HUDEP-2 (cell line): Measurements from ENCODE around the gene IQCK.
A peak's percentile ranks its signal among the peaks of the same experiment; 100 is the strongest.

Experiments used
- DNase-seq, 76 experiments: peaks; one replicate each; lab custom pipeline; 2025; ENCODE audit not compliant: unreplicated experiment in 76 of 76; lab: John Stamatoyannopoulos, UW

IQCK gene

DNA sequence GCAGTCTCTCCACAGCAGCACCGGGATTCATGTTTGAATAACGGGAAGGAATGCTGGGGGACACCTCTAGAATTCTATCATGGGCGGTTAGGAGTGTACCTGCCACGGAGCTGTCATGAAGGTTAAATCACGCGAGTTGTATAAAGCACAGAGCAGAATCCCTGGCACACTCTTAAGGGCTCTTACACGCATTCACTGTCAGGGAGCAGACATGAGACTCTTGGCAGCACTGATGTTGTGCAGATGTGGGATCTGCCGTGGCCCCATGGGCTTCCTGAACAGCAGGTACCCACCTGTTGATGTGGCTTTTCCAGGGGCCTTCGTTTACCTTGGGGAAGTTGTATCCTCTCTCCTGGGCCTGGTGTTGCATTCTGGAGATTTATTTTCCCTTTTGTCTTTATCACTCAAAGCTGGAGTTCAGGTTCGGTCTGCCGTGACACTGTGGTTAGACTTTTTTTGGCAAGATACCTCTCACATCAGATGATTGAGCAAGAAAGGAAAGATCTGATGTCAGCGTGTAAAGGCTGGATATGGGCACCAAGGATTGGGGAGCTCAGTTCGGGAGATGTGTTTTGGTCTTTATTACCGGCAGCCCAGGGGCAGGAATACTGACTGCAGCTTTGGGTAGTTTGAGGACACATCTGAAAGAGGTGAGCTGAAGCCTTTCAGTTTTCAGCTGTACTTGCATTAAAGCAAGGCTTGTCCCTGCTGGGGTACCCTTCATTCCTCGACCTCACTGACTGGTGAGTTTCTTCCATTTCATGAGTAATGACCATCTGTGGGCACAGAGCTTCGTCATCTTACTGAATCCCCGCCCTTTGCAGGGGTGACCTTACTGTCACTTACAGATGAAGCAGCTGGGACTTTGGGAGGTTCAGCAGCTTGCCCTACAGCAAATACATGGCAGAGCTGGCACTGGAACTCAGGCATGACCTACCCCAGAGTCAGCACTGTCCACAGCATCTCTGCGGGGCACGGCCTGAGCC lies 19.3 kb upstream of the IQCK start:
- peak in 1 of 76 experiments; percentile 2 for DNase-seq

DNA sequence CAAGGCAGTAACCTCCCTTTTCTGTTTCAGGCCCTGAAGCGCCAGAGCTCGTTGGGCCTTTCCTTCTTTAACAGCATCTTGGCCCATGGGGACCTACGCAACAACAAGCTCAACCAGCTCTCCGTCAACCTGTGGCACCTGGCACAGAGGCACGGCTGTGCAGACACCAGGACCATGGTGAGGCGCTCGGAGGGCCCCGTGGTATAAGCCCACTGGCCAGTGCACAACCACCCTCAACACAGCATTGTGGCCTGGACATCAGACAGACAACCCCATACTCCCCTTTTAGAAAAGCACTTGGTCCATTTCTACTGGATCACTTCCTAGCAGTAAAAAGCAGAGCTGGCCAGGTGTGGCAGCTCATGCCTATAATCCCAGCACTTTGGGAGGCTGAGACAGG lies 18.6 kb upstream of the IQCK start:
- DNase-seq, result no peak

DNA sequence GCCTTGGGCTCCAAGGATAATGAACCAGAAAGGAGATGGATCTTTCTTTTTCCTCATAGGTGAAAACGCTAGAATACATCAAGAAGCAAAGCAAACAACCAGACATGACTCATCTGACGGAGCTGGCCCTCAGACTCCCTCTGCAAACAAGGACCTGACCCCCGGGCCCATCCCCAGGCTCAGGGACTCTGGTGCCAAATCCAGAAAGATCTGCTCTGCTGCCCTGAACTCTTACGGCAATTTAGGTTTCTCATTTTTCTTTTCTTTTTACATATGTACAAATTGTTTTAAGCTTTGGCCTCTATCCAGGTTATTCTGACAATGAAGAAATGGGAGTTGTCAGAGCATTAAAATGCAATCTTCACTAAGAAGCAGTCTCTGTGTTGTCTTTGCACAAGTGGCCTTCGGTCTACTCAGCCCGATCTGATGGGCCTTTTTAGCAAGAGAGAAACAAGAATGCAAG lies 17.7 kb upstream of the IQCK start:
- DNase-seq, result no peak

DNA sequence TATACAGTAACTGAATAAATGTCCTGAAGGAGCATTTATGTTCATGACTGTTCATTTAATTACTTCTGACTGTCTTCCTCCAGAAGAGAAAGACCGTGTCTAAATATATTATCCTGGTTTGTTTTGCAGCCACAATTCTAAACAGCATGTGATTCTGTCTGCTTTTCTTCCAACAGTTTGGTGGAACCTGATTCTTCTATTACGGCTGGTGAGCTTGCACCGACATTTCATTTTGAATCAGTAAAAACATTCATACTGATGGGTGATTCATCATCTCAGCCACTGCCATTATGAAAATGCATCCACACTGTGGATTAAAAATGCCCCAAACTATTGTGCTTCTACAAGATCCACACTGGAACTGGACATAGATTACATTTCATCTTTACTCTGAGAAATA lies 17.0 kb upstream of the IQCK start:
- no peak for DNase-seq

DNA sequence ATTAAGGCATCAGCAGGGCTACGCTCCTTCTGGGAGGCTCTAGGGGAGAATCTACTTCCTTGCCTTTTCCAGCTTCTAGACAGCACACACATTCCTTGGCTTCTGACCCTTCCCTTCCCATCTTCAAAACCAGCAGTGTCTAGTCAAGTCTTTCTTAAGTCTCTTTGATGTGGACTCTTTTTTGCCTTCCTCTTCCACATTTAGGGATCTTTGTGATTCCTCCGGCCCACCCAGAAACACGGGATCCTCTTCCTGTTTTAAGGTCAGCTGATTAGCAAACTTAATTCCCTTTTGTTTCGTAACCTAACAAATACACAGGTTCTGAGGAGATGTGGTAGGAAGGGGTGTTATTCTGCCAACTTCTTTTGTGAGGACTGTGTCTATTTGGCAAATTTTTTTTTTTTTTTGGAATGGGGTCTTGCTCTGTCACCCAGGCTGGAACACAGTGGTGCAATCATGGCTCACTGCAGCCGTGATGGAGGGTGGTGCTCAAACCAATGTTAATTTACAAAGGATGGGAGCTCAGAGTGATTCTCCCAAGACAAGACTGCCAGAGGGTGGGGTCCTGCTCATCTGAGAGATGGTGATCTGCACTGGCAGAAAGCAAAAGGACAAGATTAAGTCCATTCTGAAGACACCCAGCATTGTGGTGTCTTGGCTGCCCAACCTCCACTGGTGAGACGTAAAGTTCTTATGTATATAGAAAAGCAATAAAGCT lies 14.7 kb upstream of the IQCK start:
- no peak for DNase-seq

DNA sequence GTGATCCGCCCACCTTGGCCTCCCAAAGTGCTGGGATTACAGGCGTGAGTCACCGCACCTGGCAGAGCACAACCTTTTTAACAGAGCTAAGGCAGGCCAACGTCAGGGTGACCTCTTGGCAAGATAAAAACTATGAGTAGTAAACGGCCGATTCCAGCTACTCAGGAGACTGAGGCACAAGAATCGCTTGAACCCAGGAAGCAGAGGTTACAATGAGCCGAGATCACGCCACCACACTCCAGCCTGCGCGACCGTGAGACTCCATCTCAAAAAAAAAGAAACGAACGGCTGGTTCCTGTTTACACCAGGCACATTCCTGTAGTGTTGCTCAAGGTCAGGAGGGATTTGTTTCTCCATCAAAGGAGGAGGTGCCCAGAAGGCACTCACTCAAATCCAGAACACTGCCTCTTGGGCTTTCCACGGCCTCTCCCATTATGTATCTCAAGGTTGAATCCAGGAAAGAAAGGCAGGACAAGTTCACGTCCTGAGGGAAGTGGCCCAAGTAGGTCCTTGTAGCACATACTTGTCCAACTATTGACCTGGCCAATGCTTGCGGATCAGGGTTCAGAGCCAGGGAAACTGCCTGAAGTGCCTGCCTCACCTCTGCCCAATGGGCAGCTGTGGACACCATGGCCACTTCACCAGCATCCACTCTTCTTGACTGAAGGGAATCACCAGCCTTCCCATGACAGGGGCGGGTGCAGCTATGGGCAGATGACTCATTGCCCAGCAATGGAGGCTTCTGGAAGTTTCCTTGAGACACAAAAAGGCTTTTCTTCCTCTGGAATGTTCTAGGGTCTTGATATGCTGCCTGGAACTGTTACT lies 13.5 kb upstream of the IQCK start:
- no peak for DNase-seq

DNA sequence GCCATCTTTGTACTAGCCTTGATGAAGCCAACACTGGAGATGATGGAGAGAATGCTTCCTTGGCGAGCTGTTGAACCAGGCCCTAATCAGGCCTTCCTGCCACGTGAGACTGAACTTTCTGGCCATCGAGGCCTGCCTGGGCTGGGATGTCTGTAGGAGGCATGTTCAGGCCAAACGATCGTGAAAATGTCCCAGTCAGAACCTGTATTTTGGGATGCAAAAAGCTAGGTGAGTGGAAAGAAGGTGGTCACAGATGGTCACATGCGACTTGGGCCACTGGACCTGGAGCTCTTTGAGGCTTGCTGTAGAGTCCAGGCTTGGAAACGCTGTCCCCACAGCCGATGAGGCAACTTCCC lies 12.9 kb upstream of the IQCK start:
- DNase-seq, result no peak

DNA sequence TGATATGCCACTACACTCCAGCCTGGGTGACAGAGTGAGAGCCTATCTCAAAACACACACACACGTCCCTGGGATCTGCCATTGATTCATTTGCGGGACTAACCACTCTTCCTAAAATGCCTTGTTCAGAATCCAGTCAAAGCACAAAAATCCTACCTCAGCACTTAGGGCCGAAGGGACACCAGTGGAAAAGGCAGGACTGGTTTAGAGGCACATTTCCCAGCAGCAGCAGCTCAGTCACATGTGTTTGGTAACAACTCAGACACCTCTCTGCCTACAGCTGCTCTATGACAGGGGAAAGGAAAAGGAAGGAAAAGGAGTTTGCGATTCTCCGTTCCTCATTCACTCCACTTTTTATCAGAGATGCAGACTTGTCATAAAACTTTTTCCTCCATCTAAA lies 12.2 kb upstream of the IQCK start:
- no peak for DNase-seq

DNA sequence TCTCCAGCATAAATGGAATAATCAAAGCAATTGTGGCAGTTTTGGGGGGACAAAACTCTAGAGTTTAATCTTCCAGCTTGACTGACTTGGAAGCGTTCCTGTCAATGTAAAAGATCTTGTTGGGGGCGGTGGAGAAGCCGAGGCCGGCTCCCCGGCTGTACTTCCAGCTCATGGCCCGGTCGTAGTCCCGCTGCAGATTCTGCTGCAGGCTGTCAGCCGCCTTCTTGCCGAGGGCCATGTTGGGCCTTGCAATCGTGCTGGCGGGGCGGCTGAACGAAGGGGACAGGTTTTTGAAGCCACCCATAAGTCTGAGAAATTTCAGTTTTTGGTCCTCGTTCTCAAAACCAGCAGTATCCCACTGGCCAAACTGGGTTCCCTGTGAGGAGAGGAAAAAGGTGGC lies 11.2 kb upstream of the IQCK start:
- no peak for DNase-seq

DNA sequence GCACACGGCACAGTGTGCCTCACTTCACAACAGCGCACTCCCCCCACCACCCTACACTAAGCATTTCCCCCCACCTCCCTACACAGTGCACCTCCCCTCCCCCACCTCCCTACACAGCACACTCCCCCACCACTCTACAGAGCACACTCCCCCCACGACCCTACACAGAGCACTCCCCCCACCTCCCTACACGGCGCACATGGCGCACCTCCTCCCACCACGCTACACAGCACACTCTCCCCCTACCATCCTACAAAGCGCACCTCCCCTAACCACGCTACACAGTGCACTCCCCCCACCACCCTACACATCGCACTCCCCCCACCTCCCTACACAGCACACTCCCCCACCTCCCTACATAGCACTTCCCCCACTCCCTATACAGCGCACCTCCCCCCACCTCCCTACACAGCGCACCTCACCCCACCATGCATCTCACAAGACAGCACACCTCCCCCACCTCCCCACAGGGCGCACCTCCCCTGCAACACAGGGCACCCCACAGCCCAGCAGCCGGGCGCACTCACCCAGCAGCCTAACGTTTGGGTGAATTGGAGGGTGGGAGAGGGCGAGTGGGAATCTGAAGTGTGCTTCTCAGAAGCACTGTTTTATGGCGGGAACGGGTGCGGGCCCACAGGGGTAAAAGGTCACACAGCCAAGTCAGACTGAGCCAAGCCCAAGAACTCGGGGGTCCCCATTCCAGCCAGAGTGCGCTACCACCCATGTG lies 10.3 kb upstream of the IQCK start:
- no peak for DNase-seq

DNA sequence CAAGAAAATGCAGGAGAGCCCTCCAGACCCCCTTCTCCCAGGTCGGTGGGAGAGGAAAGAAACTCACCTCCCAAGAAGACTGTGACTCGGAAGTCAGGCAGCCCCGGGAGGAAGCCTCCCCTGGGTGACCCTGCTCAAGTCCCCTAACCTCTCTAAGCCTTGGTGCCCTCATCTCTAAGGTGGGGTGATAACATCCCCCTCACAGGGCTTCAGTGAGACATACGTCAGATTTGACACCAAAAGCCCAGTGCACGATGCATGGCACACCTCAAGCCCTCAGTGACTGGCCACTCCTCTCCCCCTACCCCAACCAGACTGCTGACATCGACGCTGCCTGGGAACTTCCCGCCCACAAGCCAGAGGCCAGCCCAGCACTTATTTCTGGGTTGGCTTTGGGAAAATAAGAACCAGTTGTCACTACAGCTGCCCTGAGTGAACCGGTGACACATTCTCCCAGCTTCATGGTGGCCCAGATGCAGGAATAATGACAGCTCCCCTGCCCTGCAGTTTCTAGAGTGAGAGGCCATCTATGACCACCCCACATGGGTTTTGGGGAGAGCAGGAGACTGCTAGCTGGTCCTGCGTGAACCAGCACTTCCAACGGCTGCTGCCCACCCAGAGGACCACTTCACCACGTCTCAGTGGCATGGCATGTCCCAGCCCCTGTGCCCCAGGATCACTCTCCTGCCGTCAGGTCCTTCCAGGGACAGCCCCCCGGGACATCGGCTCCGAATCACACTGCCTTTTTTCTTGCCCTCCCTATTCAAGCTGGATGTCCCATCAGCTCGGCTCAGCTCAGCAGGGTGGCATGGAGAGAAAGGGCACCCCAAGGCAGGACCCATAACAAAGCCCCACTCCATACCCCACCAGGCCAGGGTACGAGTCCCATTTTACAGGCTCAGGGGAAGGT lies 9.5 kb upstream of the IQCK start:
- no peak for DNase-seq

DNA sequence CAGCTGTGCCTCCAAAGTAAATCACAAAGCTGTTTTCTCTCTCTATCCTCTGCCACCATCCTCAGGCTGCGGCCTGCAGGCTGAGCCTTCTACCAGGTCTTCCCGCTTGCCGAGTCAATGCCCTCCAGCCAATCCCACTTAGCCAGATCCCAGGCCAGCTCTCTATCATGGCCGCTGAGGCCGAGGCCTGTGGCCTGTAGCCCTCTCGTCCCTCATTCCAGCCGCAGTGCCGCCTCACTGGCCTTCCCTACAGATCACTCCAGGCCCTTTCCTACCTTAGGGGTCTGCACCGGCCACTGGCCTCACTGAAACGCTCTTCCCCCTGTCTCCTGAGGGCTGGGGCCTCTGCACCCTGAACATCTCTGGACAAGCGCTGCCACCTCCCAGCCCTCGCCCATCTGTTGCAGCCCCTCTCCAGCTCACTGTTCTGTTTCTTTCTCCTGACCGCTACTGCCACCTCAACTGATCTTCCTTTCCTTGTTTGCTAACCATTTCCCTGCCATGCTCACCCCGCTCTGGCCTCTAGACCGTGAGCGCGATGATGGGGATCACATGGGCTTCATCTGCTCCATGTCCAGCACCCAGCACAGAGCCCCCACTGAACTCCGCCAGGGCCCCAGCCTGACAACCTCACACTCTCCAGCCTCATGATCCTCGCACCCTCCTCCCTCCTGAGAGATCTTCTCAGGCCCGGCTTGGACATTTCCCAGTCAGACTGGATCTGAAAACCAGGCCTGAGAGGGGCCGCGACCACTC lies 8.5 kb upstream of the IQCK start:
- no peak for DNase-seq

DNA sequence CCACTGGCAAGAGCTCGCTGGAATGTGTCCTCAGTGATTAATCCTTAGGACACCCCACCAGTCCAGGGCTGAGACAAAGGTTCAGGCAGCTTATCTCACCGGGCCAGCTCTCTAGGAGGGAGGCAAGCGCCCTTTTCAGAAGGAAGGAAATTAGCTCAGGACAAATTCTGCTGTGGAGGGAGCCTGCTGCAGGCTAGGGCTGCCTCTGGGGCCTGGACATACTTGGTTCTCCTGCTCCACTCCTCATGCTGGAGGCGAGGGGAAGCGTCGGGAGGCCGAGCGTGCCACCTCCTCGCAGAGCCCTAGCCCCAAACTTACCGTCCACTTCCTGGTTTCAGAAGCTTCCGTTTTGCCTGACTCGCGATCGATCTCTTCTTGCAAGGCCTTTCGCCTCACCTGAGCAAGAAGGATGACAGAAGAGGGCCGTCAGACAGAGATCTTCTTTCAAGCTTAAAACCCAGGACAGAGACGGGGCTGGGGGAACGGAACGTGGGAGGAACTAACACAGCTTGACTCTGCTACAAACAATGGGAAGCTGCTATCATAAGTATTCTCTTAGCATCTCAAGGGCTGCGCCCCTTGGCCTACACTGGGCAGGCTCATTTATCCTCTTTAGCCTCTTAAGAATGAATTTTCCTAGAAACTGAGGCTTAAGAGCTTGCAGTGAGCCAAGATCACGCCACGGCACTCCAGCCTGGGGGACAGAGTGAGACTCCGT lies 7.7 kb upstream of the IQCK start:
- DNase-seq, result no peak

DNA sequence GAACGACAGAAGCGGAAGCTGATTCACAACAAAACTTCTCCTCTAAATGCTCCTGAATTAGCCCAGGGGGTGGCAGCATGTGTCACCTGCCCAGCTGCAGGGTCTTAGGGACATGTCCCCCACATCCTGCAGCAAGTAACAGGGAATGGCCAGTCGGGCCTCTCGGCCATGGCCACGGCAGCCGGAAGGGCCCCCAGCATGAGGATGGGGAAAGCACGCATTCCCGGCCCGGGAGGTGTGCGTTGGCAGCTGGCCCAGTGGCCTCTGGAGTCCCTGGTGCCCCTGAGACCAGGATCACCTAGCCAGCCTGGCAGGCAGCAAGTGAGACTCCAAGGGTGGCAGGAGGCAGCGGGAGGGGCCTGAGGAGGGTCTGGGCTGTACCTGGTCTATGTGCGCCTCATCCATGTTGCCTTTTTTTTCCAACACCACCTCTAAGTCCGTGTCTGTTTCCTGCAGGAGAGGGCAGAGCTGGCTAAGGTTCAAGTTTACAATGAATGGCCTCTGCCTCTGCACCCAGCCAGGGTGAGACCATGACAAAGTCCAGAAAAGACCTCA lies 7.0 kb upstream of the IQCK start:
- no peak for DNase-seq

DNA sequence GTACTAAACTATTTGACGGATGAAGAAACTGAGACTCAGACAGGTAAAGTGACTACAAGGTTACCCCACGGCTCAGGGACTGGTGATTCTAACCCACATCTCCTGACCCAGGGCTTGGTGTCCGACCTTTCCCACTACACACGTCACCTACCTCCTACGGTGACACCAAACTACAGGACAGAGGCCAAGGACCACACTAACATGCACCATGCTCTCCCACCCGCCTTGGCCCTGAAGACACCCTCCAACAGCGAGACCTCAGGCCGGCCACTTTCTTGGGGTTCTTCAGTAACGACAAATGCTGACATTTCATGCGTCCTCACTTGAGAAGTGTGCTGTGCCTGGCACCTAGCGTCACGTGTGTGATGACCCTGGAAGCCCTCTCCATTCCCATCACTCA lies 6.4 kb upstream of the IQCK start:
- no peak for DNase-seq

DNA sequence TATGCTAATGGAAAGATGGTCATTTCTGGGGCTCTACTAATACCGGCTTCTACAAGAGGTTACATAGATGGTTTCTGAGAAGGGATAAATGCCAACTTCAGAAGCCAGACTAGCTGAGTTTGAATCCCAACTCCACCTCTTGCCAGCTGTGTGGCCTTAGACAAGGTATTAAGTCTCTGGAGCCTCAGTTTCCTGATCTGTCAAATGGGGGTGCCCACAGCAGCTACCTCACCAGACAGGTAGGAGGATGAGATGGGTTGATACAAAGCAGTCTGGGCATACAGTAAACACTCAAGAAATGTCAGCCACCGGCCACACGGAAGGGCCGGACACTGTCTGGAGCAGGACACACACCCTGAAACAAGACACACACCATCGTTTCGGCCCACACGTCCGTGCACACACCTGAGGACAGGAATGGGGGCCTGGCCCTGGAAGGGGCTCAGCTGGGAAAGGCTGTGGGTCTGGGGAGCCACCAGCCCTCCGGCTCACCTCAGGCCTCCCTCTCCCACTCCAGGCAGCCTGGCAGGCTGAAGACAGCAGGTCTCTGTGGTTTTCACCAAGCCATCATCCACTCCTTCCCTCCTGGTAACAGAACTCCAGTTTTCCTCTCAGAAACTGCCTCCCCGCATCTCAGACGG lies 5.5 kb upstream of the IQCK start:
- no peak for DNase-seq

DNA sequence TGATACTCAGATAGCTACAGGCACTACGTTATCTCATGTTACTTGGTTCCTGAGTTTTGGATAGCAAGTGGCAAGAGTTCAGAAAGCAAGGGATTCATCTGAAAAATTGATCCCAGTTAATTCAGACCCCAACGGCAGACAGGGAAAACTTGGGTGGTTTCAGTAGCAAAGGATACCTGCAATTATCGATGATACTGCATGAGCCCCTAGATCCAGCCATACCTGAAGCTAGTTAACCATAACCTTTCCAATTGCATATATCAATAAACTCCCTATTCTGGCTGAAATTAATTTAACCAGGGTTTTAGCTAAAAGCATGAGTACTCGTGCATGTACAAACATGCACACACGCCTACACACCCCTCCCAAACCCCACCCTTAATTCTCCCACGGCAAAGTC lies 4.4 kb upstream of the IQCK start:
- no peak for DNase-seq
